Hematopoietic multipotent progenitor cell treated with erythropoietin and hydrocortisone succinate and interleukin-3 and kit ligand, for 8 days (in vitro differentiated cells): Measurements from ENCODE around the gene TMEM86B.

ENCODE experiments used
- DNase-seq: peaks from one replicate; pipeline ENCODE4 v3.0.0-alpha.2; 2015

The TMEM86B gene

GRCh38 chr19:55228403-55229031, at the start of gene TMEM86B:
TSS of gene TMEM86B (minus strand) at chr19:55228763. CDS start at chr19:55228741, 22 bp downstream.
- DNase-seq = peak; percentile 98

GRCh38 chr19:55277494-55277893, 48.9 kb upstream of the TMEM86B start:
- DNase-seq = no peak

GRCh38 chr19:55276720-55277430, 48.3 kb upstream of the TMEM86B start:
- DNase-seq = no peak

DNA sequence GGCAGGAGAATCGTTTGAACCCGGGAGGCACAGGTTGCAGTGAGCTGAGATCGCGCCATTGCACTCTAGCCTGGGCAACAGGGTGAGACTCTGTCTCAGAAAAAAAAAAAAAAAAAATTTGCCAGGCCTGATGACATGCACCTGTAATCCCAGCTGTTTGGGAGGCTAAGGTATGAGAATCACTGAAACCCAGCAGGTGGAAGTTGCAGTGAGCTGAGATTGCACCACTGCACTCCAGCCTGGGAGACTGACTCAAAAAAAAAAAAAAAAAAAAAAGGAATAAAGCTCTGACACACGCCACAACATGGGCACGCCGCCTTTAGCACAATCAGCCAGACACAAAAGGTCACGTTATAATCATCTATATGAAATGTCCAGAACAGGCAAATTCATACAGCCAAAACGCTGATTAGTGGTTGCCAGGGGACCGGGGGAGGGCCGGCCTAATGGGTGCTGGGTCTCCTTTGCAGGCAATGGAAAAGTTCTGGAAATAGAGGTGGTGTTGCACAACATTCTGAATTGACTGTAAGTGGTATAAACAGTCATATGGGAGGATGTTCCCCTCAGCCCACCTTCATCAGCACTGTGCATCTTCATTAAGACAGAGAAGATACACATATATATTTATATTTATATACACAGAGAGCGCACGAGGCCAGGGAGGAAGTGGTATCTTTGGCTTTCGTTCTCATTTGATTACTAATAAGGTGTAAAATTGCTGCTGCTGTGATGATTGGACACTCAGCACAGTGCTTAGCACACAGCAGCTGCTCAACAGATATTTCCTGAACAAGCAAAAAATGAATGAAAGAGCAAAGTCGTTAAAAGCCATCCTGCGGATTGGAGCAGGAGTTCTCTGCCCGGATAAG, 47.5 kb upstream of the TMEM86B start:
- no peak for DNase-seq

DNA sequence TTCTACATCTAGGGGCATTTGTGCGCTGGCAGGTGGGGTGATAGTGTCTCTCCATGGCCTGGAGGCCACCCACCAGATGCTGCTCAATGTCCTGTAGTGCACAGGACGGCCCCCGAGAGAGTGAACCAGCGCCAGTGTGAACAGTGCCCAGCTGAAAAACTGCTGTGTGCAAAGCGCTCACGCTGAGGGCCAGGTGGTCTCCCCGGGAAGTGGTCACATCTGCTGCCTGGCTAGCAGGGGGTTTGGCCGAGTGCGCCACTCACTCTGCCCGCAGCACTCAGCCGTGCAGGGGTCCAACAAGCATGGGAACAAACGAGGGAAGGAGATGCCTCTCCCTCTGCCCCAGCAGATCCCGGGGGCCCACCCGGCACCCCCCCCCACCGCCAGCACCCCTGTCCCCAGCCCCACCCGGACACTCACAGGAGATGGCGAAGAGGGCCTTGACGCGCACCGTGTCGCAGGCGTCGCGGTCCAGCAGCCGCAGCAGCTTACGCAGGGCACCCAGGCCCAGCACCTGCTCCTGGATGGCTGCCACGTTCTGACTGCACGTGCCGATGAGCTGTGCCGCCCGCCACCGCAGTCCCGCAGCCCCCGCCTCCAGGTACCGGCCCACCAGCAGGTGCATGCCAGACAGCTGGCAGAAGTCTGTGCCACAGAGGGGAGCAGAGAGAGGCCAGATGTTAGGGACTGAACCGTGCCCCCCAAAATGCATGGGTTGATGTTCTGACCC, 45.6 kb upstream of the TMEM86B start:
- no peak for DNase-seq

DNA sequence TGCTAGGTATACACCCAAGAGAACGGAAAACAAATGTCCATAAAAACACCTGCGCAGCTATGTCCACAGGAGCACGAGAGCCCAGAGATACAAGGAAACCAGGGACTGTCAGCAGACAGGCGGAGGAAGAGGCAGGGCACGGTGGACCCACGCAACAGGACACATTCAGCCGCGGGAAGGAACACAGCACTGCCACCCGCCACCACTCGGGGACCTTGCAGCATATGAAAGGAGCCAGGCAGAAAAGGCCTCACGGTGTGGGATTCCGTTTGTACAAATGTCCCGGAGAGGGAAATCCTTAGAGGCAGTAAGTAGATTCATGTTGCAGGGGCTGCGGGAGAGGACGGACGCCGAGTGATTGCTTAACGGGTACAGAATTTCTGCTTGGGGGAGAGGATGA, 43.6 kb upstream of the TMEM86B start:
- DNase-seq = no peak

- DNase-seq = no peak
These were observed 41.8 kb upstream of the TMEM86B start for GRCh38 chr19:55270172-55270942.

DNA sequence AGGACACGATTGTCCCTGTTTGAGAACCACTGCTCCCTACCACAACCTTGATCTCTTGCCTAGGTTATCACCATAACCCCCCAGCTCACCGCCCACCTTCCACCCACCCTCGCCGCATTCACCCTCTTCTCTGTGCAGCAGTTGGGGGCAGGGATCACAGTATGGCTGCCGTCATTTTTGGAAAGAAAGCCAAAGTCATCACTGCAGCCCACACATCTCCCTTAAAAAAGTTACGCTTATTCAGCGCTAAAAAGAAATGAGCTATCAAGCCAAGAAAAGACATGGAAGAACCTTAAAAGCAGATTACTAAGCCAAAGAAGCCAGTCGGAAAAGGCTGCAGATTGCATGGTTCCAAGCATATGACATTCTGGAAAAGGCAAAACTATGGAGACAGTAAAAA, 40.7 kb upstream of the TMEM86B start:
- no peak for DNase-seq

GRCh38 chr19:55266840-55267239, 38.3 kb upstream of the TMEM86B start:
- DNase-seq = no peak

GRCh38 chr19:55266404-55266803, 37.8 kb upstream of the TMEM86B start:
- DNase-seq = no peak

DNA sequence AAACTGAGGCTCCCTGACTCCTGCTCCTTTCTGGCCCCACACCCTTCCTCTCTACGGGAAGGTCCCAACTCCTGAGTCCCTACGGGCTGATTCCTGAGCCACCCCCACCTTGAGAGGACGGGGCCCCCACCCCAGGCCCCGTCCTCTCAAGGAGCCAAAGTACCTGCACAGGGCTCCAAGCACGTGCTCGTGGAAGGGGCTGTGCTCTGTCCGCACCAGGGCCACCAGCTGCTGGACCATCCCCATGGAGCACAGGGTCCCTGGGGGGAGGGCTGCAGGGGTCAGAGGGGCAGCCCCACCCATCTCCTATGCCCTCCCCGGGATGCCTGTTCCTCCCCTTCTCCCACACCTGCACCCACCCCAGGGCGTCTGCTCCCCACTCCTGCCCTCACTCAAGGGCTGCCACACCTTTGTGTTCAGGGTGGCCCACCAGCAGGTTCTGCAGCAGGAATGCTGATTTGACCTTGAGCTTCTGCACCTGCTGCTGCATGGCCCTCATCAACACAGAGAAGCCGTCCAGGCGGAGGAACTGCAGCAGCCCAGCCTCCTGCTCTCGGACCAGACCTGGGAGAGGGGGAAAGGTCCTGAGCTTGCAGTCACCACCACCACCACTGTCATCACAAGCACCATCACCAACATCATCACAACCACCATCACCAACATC, 37.3 kb upstream of the TMEM86B start:
- no peak for DNase-seq

DNA sequence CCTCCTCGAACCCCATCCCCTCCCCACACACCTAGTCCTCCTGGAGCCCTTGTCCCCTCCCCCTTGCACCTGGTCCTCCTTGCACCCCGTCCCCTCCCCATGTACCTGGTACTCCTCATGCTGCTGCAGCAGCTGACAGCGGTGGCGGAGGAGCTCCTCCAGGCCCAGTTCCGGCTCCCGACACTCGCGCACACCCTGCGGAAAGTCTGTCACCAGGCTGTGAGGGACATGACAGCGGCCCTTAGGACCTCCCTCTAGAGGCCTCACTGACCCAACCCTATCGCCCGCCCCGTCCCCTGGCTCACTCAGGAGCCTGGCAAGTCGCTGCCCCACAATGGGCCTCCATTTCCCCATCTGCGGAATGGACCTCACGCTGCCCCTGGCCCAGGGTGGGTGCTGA, 36.6 kb upstream of the TMEM86B start:
- DNase-seq = no peak

DNA sequence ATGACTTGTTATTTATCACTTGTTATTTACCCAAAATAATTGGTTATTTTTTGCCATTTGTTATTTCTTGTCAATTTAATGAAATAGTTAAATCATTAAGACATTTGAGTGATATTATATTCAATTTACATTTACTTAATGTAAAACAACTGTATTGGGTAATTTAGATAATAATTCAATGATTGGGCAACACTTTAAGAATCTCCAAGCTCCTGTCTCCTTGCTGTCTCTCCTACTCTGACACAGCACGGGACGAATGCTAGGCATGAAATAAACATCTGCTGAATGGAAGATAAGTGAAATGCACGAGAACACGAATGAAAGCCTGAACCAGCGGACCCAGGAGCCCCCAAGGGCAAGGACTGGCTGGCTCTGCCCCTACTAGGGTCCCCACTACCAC, 36.0 kb upstream of the TMEM86B start:
- DNase-seq = no peak

DNA sequence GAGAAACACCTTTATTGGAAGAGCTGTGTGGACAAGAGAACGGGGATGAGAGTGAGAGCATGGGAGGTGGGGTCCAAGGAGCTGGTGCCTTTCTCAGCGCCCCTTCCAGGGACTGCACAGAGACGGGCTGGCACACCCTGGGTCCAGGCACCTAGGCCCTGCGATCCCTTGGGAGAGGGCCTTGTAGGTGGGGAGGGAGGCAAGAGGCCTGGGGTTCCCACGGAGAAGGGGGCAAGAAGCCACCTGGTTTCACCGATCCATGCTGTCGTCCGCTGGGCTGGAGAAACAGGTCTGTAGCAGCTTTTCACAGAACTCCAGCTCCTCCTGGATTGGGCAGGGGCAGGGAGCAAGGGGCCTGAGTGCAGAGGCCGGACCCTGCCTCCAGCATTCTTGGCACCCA, 33.8 kb upstream of the TMEM86B start:
- no peak for DNase-seq

- DNase-seq = no peak
These were observed 33.1 kb upstream of the TMEM86B start for GRCh38 chr19:55261671-55262126.

DNA sequence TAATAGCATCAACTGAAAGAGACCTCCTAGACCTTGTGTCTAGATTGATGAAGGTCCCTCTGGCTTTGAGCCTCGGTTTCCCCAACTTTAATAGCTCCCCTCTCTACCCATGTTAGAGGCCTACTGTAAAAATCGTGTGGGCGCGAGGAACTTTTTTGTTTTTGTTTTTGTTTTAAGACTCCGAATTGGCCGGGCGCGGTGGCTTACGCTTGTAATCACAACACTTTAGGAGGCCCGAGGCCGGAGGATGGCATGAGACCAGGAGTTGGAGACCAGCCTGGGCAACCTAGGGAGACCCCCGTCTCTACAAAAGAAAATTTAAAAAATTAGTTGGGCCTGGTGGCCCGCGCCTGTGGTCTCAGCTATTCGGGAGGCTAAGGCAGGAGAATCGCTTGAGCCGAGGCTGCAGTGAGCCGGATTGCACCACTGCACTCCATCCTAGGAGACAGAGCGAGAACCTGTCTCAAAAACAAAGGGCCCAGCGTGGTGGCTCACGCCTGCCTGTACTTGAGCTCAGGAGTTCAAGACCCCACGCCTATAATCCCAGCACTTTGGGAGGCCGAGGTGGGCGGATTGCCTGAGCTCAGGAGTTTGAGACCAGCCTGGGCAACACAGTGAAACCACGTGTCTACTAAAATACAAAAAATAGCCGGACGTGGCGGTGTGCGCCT, 31.1 kb upstream of the TMEM86B start:
- DNase-seq = no peak

- DNase-seq = peak; percentile 99
These were observed 30.4 kb upstream of the TMEM86B start, which contains the start of gene PPP6R1 for GRCh38 chr19:55258828-55259539. TSS of gene PPP6R1 (minus strand) at chr19:55259017. CDS start at chr19:55247103, 11,914 bp downstream.

DNA sequence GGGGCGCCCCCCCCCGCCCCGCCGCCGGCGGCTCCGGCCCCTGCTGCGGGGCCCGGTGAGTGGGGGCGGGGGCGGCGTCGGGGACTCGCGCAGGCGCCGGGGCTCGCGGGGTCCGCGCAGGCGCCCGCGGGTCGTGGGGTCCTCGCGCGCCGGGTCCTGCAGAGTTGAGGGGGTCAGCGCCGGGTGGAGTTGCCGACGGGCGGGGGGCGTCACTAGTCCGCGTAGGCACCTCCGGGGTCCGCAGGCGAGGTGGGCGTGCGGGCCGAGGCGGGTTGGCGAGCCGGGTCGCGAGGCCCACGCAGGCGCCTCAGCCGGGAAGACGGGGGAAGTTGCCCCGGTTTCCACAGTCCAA, 29.9 kb upstream of the TMEM86B start:
- DNase-seq = no peak

DNA sequence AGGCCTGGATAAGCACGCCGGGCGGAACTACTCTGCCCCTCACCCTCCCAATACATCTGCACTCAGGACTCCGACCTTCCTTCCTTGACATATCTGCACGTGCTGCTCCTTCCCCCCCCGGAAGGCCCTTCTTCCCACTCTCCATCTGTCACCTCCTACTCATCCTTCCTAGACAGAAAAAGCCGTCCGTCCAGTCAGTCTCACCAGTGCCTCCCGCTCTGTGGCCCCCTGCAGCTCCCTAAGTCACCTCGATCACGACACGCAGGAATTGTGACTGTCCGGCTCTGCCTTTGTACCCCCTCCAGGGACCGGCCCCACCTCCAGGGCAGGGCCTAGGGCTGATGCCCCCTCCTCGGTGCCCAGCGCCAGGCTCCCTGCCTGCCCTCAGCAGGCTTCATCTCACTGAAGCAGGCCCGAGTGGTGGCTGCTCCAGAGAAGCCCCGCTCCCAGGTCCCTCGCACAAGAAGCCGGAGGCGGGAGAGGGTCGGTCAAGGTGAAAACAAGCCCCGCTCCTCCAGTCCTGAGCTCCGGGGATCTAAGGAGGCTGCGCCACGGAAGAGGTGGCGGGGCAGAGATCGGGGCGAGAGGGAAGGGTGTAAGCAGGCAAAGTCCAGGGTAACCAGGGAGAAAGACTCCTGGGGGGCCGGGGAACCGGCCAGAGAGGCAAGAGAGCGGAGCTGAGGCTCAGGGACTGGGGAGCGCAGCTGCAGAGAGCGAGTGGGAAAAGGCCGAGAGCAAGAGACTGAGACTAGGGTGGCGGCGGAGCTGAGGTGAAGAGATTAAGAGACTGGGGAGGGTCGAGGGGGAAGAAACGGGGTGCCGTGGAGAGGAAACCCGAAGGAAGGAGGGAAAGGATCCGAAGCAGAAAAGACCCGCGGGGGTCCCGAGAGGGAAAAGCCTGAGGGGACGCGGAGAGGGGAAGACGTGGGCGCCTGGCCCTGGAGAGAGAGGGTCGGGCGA, 29.2 kb upstream of the TMEM86B start:
- DNase-seq = peak; percentile 49
